Osteoblast (primary cell): ENCODE data around the gene ETNK1. TPM values are rescaled to one million over a fixed set of nuclear protein-coding genes. Genes with fewer than 3 reads are reported as not detected.

Source experiments
- DNase-seq: peaks from one replicate; pipeline ENCODE4 v3.0.0; 2011; ENCODE audit warnings: low spot score, mixed read lengths; ENCODE audit not compliant: insufficient read length; ENCODE audit errors: missing footprints
- H2AFZ ChIP-seq: 2 replicates; pipeline ENCODE4 v1.6.0; 2011; ENCODE audit warnings: mild to moderate bottlenecking, low read length
- H3K27ac ChIP-seq: 2 replicates; pipeline ENCODE4 v1.5.1; 2011; ENCODE audit warnings: mild to moderate bottlenecking, low read depth, low read length, moderate library complexity
- H3K27me3 ChIP-seq: 2 replicates; pipeline ENCODE4 v1.6.0; 2012; ENCODE audit warnings: mild to moderate bottlenecking, control low read depth, inconsistent platforms, low read length, moderate library complexity; ENCODE audit not compliant: insufficient read depth
- H3K36me3 ChIP-seq: 2 replicates; pipeline ENCODE4 v1.5.1; 2011; ENCODE audit warnings: mild to moderate bottlenecking, low read length, control low read depth, moderate library complexity; ENCODE audit not compliant: insufficient read depth
- H3K4me1 ChIP-seq: 2 replicates; pipeline ENCODE4 v1.5.1; 2011; ENCODE audit warnings: mild to moderate bottlenecking, low read length, control low read depth, moderate library complexity; ENCODE audit not compliant: insufficient read depth
- H3K4me2 ChIP-seq: 2 replicates; pipeline ENCODE4 v1.6.0; 2011; ENCODE audit warnings: mild to moderate bottlenecking, low read length; ENCODE audit not compliant: insufficient read depth
- H3K4me3 ChIP-seq: fragments of 200-600 bp; sonication (generic); 3 replicates; pipeline ENCODE4 v1.5.1; 2012; ENCODE audit warnings: mild to moderate bottlenecking, low read length, inconsistent platforms; ENCODE audit not compliant: insufficient read depth
- H3K79me2 ChIP-seq: 2 replicates; pipeline ENCODE4 v1.6.0; 2012; ENCODE audit warnings: mild to moderate bottlenecking, low read length, control low read depth, inconsistent platforms; ENCODE audit not compliant: insufficient read depth
- H3K9me3 ChIP-seq: 2 replicates; pipeline ENCODE4 v1.5.1; 2011; ENCODE audit warnings: low read depth, low read length, control low read depth
- H4K20me1 ChIP-seq: 2 replicates; pipeline ENCODE4 v1.6.0; 2012; ENCODE audit warnings: mild to moderate bottlenecking, low read length, control low read depth; ENCODE audit not compliant: insufficient read depth
- CTCF ChIP-seq: IDR thresholded peaks from 2 replicates; pipeline ENCODE4 v1.5.1; 2011; ENCODE audit warnings: mild to moderate bottlenecking, low read depth, low read length, moderate library complexity; ENCODE audit errors: extremely low read depth
- total RNA-seq: library from RNA; depleted of rRNA; stranded (reverse); fragments of >200 nt; gene quantifications from 2 replicates; pipeline ENCODE4 v1.2.3, GENCODE V29; 2012

ETNK1 gene
- total RNA-seq, 1 donor = 43.4 TPM

- DNase-seq = no peak
- Histone ChIP-seq H3K36me3 (no peaks in the 10 kb centered on the region), H3K4me3 (peak overlapping the region; percentile 96), H2AFZ (peak overlapping the region; percentile 11), H3K4me1 (peaks cover 33% of the 10 kb centered on the region), H4K20me1 (no peaks in the 10 kb centered on the region), H3K4me2 (peak overlapping the region; percentile 79), H3K79me2 (peaks cover 75% of the 10 kb centered on the region), H3K9me3 (no peaks in the 10 kb centered on the region), H3K27me3 (no peaks in the 10 kb centered on the region), H3K27ac (peak overlapping the region; percentile 86)
- no peak for TF ChIP-seq CTCF
These were observed 3.3 kb downstream of the ETNK1 start for GRCh38 chr12:22628228-22628627.

GRCh38 chr12:22631863-22632463 is 7.0 kb downstream of the ETNK1 start:
- H3K36me3 ChIP-seq = no peaks in the 10 kb centered on the region
- peaks cover 30% of the 10 kb centered on the region for H3K4me1 ChIP-seq
- H3K4me3 ChIP-seq = no peak overlapping the region
- H2AFZ ChIP-seq = no peak overlapping the region
- no peak overlapping the region for H3K4me2 ChIP-seq
- peaks cover 7% of the 10 kb centered on the region for H4K20me1 ChIP-seq
- no peaks in the 10 kb centered on the region for H3K9me3 ChIP-seq
- no peak overlapping the region for H3K27ac ChIP-seq
- DNase-seq = peak; percentile 15
- H3K79me2 ChIP-seq = peaks cover 91% of the 10 kb centered on the region
- TF ChIP-seq CTCF = peak; percentile 63
- H3K27me3 ChIP-seq = no peaks in the 10 kb centered on the region

GRCh38 chr12:22634883-22635282 is 9.9 kb downstream of the ETNK1 start:
- H3K27ac ChIP-seq = no peak overlapping the region
- H4K20me1 ChIP-seq = peaks cover 9% of the 10 kb centered on the region
- DNase-seq = no peak
- H3K4me2 ChIP-seq = no peak overlapping the region
- no peaks in the 10 kb centered on the region for H3K27me3 ChIP-seq
- no peaks in the 10 kb centered on the region for H3K36me3 ChIP-seq
- no peak for TF ChIP-seq CTCF
- H3K79me2 ChIP-seq = peaks cover 89% of the 10 kb centered on the region
- peaks cover 7% of the 10 kb centered on the region for H3K4me1 ChIP-seq
- no peak overlapping the region for H3K4me3 ChIP-seq
- H3K9me3 ChIP-seq = no peaks in the 10 kb centered on the region
- no peak overlapping the region for H2AFZ ChIP-seq

- no peak overlapping the region for H3K27ac ChIP-seq
- no peaks in the 10 kb centered on the region for H3K27me3 ChIP-seq
- no peak for DNase-seq
- H3K36me3 ChIP-seq = no peaks in the 10 kb centered on the region
- H2AFZ ChIP-seq = no peak overlapping the region
- peaks cover 87% of the 10 kb centered on the region for H3K79me2 ChIP-seq
- TF ChIP-seq CTCF = no peak
- no peak overlapping the region for H3K4me3 ChIP-seq
- no peak overlapping the region for H3K4me2 ChIP-seq
- peaks cover 9% of the 10 kb centered on the region for H4K20me1 ChIP-seq
- H3K9me3 ChIP-seq = no peaks in the 10 kb centered on the region
- peaks cover 7% of the 10 kb centered on the region for H3K4me1 ChIP-seq
These were observed 10.8 kb downstream of the ETNK1 start for GRCh38 chr12:22635812-22636211.
